Measurements from ENCODE around the gene ZBTB43.
"Not testable (repeated sequence)": the region's sequence is repeated elsewhere in the genome, so short reads cannot be mapped to it uniquely, and the experiment has no call there.

The ZBTB43 gene

DNA sequence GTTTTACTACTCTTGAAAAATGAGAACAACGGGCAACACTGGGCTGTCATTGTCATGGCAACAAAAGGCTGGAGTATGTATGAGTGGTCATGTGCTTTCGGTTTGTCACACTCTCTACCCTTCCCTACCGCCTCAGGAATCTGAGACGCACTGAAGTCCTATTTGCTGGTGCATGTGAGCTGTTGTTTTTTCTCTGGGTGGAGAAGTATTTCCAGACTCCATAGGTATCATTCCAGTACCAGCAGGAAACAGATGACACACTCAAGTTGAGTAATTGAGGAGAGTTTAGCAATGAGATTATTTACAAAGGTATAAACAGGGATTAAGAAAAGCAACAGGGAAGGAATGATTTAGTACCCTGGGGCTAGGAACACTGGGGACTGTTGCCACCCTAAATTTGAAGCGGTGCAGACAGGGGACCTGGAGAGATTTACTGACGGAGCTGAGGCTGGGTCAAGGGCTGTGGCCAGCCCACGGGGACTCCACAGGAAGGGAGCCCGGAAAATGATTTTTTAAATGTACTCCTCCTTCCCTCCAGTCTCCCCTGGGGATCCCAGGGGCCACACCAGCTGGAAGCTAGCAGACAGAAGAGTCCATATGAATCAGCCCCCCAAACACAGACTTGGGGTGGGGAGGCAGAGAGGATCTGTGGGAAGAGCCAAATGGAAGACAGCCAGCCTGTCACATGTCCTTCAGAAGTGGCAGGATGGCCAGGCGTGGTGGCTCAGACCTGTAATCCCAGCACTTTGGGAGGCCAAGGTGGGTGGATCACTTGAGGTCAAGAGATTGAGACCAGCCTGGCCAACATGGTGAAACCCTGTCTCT lies 13.2 kb upstream of the ZBTB43 start:
- no peak for DNase-seq (ENCODE audit: low read depth in 2 of 2)

DNA sequence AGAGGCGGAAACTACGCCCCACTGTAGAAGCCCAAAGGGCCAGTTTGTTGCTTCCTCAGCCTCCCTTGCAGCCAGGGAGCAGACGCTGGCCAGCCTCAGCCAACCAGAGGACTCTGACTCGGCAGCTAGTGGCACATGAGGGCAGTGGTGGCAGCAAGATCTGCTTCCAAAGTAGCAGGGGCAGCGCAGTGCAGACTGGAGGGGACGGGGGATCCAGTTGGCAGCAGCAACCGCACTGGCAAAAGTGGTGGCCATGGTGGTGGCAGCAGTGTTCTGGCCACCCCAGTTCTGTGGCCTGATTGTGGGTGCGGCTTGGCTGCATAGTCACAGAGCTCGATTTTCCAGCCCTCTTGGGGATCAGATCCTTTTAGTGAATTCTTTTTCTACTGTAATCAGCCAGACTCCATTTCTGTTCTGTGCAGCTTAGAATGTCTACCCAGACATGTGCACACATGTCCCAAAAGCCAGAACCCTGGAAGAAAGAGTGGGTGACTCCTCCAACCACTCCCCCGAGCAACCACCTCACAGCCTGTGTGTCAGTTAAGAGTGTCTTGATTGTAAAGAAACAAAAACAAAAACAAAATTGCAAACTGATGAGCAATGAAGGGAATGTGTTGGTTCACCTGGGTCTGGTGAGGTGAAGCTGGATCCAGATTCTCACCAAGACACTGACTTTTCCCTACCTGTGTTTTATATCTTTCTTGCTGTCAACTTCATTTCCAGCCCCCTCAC lies 11.0 kb upstream of the ZBTB43 start:
- DNase-seq (ENCODE audit: low read depth in 2 of 2), result no peak

DNA sequence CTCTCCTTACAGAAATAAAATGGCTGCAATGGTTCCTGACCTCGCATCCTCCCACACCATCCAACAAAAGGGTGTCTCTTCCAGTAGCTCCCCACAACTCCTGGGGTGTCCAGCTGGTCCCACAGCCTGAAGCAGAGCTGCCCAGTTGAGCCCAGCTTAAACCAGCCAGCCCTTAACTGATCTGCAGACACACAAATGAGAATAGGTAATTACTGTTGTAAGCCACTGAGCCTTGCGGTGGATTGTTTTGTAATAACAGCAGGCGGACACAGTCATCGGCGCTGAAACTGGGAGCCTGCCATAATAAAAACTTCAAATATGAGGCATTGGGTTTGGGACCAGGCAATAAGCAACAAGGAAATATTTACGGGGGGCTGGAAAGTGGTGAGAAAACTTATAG lies 10.4 kb upstream of the ZBTB43 start:
- DNase-seq (ENCODE audit: low read depth in 2 of 2), result no peak

DNA sequence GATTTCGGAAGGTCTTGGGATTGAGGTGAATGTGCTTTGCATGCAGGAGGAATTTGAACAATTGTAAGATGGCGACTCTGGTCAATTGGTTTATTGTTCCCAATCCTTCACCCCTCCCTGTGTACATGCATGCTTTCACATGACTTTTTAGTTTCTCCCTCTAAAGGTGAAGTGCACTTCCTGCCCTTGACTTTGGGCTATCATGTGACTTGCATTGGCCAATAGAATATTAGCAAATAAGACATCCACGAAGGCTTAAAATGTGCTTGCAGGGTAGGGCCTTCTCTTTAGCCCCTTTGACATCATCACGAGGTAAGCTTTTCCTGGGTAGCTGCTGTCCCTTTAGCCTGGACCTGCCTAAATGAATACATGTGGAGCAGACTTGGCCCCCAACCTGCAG lies 8.1 kb upstream of the ZBTB43 start:
- DNase-seq (ENCODE audit: low read depth in 2 of 2), result no peak

DNA sequence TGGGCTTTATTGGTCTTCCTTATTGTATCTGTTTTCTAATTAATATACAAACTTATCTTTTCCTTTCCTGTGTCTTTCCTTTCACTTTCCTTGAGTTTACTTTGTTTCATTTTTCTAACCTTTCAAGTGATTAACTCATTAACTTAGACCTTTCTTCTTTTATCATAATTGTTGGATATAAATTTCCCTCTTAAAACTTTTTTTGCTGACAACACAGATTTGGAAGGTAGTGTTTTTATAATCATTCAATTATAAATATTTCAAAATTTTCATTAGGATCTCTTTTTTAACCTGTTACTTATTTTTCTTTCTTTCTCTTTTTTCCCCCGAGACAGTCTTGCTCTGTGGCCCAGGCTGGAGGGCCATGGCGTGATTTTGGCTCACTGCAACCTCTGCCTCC lies 6.9 kb upstream of the ZBTB43 start:
- DNase-seq (ENCODE audit: low read depth in 2 of 2), result no peak

DNA sequence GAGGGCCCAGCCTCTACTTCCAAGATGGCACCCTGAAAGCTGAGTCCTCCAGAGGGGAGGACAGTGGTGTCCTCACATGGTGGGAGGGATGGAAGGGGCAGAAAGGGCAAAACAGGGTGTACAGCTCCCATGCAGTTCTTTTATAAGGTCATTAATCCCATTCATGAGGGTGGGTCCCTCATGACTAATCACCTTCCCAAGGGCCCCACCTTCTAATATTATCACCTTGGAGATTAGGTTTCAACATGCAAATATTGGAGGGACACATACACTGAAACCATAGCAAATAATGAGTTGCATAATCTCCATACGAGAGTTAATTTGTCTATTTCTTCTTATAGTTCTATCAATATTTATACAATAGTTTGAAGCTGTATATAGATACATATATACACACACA lies 5.8 kb upstream of the ZBTB43 start:
- DNase-seq (ENCODE audit: low read depth in 2 of 2), result no peak

DNA sequence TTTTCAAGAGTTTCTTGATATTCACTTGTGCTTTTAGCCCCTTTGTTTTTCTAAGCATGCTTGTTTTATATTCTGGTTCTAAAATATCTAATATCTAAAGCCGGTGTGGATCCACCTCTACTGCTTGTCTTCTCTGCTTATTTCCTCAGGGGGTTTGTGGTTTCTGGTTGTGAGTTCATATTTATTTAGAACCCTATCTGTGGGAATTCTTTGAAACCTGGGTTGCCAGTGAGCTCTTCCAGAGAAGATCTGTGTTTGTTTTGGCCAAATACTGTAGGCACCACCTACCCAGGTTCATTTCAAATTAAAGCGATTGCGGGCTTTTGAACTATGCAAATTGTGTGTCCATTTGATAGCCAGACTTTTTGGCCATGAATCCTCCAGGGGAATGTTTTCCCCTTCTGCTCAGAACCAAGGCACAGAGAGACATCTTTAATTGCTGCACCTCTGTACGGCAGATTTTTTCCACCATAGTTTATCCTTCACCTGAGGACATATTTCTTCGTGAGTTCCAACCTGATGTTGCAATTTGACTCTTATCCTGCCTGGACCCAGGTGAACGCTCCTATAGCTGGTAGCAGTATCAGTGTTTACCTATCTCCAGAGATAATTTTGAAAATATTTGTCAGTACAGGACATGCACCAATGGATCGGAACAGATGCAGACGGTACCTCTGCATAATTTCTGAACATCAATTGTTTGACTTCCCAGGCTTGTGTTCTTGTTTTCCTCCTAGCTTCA lies 2.4 kb upstream of the ZBTB43 start:
- DNase-seq (ENCODE audit: low read depth in 2 of 2), result no peak

DNA sequence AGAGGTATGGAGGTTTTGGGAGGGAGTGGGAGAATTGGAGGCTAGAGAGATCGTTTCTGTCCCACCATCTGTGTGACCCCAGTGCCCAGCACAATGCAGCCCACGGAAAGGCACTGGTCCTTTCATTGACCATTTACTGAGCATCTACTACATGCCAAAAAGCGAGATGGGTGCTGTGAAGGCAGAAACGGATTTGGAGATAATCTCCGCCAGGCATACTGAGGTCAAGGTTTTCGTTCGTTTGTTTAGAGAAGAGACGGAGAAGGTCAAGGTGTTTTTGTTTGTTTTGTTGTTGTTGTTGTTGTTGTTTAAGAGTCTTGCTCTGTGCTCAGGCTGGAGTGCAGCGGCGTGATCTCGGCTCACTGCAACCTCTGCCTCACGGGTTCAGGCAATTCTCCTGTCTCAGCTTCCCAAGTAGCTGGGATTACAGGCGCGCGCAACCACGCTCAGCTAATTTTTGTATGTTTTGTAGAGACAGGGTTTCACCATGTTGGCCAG lies 593 bp upstream of the ZBTB43 start:
- DNase-seq (ENCODE audit: low read depth in 2 of 2), result no peak

DNA sequence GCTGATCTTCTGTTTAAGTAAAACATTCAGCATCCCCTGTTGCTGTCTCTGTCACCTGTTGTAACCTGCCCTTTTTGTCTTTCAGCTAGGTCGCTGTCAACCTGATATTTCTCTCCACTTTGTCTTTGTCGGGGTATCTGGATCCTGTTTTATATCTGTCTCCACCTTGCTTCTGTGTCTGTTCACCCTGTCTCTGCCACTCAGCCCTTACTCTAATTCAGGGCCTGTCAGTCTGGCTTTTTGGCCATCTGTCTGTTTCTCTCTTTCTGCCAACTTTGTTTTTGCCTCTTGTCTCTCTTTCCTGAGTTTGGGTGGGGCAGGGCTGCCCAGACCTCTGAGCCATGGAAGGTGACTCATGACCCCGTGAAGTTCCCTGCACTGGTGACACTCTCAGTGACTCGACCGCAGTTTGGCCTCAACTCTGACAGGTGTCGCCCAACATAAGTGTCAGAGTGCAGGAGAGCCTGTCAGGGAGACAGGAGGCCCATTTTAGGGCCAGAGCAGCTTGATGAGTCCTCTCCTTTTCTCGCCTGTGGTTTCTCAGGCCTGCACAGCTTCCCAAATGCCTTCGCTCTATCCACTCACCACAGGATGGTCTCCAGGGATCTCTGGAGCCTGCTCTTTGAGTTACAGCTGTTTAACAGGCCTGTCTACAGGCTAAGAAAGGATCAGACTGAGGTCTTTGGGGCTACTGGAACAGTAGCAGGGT lies 868 bp downstream of the ZBTB43 start:
- DNase-seq (ENCODE audit: low read depth in 2 of 2), result peak; percentile 36 to 41

DNA sequence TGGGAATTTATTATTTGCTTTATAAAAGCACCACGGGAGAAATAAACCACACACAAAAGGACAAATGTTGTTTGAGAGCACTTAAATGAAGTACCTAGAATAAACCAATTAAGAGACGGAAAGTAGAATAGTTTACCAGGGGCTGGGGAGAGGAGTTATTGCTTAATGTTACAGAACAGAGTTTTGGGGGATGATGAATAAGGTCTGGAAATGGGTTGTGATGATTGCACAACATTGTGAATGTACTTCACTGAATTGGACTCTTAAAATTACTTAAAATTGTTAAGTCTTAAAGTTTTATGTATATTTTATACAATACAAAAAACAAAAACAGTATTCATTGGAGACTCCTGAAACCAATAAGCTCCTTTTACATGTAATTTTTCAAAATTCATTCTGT lies 1.5 kb downstream of the ZBTB43 start:
- no peak for DNase-seq (ENCODE audit: low read depth in 2 of 2)

DNA sequence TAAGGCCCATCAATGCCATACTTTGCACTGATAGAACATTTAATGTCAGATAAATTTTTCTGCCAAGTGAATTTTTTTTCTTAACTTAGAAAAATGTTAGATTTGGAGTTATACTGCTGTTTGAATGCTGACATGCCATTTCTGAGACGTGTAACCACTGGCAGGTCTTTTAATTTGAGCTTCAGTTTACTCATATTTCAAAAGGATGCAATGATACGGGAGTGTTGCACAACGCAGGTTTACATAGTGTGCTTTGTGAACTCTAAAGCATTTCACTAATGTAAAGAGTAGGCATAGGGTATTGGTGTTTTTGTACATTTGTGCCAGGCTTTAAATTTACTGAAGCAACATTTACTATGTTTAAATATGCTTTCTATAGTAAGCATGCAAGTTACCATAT lies 4.2 kb downstream of the ZBTB43 start:
- no peak for DNase-seq (ENCODE audit: low read depth in 2 of 2)

DNA sequence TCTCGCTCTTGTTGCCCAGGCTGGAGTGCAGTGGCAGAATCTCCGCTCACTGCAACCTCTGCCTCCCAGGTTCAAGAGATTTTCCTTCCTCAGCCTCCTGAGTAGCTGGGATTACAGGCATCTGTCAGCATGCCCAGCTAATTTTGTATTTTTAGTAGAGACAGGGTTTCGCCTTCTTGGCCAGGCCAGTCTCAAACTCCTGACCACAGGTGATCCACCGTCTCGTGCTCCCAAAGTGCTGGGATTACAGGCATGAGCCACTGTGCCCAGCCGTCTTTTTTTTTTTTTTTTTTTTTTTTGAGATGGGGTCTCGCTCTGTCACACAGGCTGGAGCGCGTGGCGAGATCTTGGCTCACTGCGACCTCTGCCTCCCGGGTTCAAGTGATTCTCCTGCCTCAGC lies 5.4 kb downstream of the ZBTB43 start:
- not testable (repeated sequence) for DNase-seq (ENCODE audit: low read depth in 2 of 2)

DNA sequence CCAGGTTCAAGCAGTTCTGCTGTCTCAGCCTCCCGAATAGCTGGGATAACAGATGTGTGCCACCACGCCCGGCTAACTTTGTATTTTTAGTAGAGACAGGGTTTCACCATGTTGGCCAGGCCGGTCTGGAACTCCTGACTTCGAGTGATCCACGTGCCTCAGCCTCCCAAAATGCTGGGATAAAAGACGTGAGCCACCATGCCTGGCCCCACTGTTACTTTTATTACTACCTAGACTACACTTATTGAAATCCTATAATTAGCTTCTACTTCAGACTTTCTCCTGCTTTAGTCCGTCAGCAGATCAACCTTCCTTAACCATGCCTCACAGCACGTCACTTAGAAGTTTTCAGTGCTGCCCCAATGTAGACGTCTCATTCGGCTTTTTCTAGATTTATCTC lies 8.2 kb downstream of the ZBTB43 start:
- DNase-seq (ENCODE audit: low read depth in 2 of 2), result no peak

DNA sequence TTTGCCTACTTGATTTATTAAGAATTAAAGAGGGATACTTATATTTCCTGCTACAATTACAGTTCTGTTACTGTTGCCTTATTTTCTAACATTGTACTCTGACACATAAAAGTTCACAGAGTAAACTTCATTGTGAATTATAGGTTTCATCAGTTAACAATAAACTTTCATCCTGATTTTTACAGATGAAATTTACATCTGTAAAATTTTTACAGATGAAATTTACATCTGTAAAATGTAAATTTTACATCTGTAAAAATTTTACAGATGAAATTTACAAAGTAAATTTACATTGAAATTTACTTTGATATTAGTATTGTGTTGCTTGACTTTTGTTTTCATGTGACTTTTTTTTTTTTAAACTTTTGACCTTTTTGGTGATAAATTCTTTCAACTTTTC lies 9.3 kb downstream of the ZBTB43 start:
- DNase-seq (ENCODE audit: low read depth in 2 of 2), result no peak

DNA sequence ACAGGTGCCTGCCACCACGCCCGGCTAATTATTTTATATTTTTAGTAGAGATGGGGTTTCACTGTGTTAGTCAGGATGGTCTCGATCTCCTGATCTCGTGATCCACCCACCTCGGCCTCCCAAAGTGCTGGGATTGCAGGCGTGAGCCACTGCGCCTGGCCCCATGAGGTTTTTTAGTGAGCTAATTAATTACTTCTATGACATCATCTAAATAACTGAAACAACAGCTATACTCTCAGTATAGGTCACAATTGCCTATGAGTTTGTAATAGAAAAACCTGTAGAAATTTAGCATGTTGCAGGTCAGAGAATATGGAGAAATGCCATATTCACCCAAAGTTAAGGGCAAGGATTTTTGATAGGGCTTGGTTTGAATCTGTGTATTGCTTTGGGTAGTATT lies 12.8 kb downstream of the ZBTB43 start:
- DNase-seq (ENCODE audit: low read depth in 2 of 2), result not testable (repeated sequence)

DNA sequence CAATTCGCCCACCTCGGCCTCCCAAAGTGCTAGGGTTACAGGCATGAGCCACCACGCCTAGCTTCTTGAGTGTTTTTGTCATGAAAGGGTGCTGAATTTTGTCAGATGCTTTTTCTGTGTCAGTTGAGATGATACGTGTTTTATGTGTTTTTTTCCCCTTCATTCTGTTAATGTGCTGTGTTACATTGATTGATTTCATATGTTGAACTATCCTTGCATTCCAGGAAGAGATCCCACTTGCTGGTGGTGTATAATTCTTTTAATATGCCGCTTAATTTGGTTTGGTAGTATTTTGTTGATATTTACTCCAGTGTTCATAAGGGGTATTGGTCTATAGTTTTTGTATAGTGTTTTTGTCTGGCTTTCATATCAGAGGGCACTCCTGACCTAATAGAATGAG lies 13.6 kb downstream of the ZBTB43 start:
- DNase-seq (ENCODE audit: low read depth in 2 of 2), result no peak

DNA sequence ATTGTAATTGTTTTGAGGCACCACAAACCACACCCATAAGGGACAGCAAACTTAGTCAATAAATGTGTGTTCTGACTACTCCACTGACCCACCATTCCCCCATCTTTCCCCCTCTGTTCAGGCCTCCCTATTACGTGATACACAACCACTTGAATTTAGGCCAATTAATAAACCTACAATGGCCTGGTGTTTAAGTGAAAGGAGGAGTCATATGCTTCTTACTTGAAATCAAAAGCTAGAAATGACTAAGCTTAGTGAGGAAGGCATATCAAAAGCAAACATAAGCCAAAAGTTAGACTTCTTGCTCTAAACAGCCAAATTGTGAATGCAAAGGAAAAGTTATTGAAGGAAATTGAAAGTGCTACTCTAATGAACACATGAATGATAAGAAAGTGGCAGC lies 14.6 kb downstream of the ZBTB43 start:
- no peak for DNase-seq (ENCODE audit: low read depth in 2 of 2)

DNA sequence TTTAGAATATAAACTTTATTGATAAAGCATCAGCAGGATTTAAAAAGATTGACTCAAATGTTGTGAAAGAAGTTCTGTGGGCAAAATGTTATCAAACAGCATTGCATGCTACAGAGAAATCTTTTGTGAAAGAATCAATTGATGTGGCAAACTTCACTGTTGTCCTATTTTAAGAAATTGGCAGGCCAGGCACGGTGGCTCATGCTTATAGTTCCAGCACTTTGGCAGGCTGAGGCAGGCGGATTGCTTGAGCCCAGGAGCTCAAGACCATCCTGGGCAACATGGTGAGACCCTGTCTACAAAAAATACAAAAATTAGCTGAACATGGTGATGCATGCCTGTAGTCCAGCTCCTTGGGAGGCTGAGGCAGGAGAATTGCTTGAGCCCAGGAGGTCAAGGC lies 17.4 kb downstream of the ZBTB43 start:
- DNase-seq (ENCODE audit: low read depth in 2 of 2), result no peak

DNA sequence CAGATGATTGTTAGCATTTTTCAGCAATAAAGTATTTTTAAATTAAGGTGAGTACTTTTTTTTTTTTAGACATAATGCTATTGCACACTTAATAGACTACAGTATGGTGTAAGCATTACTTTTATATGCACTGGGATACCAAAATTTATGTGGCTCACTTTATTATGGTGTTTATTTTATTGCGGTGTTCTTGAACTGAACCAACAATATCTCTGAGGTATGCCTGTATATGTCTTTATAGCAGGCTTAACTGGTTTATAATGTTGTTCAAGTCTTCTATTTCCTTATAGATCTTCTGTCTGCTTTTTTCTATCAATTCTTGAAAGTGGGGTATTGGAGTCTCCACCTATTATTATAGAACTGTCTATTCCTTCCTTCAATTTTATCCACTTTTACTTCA lies 18.0 kb downstream of the ZBTB43 start:
- DNase-seq (ENCODE audit: low read depth in 2 of 2), result no peak

DNA sequence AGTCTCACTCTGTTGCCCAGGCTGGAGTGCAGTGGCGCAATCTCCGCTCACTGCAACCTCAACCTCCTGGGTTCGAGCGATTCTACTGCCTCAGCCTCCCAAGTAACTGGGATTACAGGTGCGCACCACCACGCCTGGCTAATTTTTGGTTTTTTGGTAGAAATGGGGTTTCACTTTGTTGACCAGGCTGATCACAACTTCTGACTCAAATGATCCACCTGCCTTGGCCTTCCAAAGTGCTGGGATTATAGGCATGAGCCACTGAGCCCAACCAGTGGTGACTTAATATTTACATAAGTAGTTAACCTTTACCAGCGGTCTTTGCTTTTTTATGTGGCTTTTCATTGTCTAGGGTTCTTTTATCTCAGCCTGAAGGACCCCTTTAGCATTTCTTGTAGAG lies 19.2 kb downstream of the ZBTB43 start:
- DNase-seq (ENCODE audit: low read depth in 2 of 2), result not testable (repeated sequence)

DNA sequence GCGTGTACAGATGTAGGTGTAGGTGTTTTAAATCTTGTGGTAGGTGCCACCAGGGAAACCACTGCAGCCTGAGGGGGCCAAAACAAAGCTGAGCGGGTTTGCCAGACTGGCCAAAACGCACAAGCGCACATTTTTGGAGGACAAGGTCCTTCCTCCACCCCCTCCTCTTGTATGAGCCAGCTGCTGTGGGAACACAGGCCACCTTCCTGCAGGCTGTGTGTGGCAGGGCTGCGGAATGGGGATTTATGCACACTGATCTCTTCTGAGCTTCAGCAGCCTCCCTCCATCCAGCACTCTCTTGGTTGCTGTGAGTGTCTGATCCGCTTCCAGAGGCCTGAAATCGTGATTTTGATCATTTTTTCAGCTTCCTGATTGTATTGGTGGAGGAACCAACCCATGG lies 22.4 kb downstream of the ZBTB43 start:
- no peak for DNase-seq (ENCODE audit: low read depth in 2 of 2)

DNA sequence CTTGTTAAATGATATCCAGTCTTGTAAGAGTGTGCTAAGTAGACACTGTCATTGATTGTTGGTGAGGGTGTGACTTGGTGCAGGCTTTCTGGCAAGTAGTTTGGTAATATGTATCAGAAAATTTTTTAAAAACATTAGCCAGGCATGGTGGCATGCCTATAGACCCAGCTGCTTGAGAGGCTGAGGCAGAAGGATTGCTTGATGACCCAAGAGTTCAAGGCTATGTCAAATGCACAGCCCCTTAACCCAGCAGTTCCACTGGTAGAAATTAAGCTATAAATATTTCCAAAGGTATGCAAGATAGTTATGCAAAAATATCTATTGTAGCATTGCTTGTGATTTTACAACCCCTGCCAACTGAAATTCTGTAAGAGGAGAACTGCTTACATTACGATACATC lies 24.2 kb downstream of the ZBTB43 start:
- no peak for DNase-seq (ENCODE audit: low read depth in 2 of 2)

All from stimulated activated CD4-positive, alpha-beta T cell treated with anti-CD3 and anti-CD28 coated beads, Interleukin-1b, Interleukin-23, amount 100 ng/mL, for 1 hour (primary cell).